IMR-90 (cell line): ENCODE results near the gene TTC23L. TPM values are rescaled to one million over a fixed set of nuclear protein-coding genes. Genes with fewer than 3 reads are reported as not detected.

Experiments used
- ATAC-seq: fragments of 200-7000 bp; cut with Tn5 transposase; 2 replicates; pipeline ENCODE4 v1.9.1; 2020; ENCODE audit warnings: low read depth, mild to moderate bottlenecking, moderate library complexity
- BruUV-seq: library from RNA; stranded (reverse); fragments of 400-500 nt; replicated peaks from 2 replicates; lab custom pipeline; 2021; lab: Mats Ljungman, UMichigan
- CTCF ChIA-PET: fragments of 300-600 bp; formaldehyde crosslinking; extraction: SDS; loops from one replicate; lab custom pipeline; 2021; ENCODE audit warnings: antibody characterized with exemption; lab: Yijun Ruan, JAX
- POLR2A ChIA-PET: fragments of 300-600 bp; sonication (Branson Sonifier 250); formaldehyde crosslinking; loops from one replicate; lab custom pipeline; 2022; ENCODE audit warnings: antibody characterized with exemption; ENCODE audit not compliant: unreplicated experiment; lab: Charles Lee
- DNase-seq: peaks from one replicate; pipeline ENCODE4 v3.0.0; 2013
- H2AFZ ChIP-seq: replicated peaks from 2 replicates; pipeline ENCODE3; 2013; ENCODE audit warnings: low read length, mild to moderate bottlenecking; ENCODE audit not compliant: poor library complexity
- H2AK5ac ChIP-seq: 2 replicates; pipeline ENCODE4 v1.6.1; 2013; ENCODE audit warnings: low read depth, low read length, inconsistent platforms
- H2AK9ac ChIP-seq: replicated peaks from 2 replicates; pipeline ENCODE3; 2013; ENCODE audit warnings: mild to moderate bottlenecking, low read depth, low read length, moderate library complexity; ENCODE audit not compliant: poor library complexity
- H2BK120ac ChIP-seq: 2 replicates; pipeline ENCODE4 v1.6.1; 2013; ENCODE audit warnings: low read depth, low read length, inconsistent platforms
- H2BK15ac ChIP-seq: 3 replicates; pipeline ENCODE4 v1.6.1; 2013; ENCODE audit warnings: low read depth, low read length, inconsistent platforms
- H2BK20ac ChIP-seq: 2 replicates; pipeline ENCODE4 v1.6.1; 2013; ENCODE audit warnings: low read depth, mild to moderate bottlenecking, inconsistent platforms, low read length, moderate library complexity
- H2BK5ac ChIP-seq: 2 replicates; pipeline ENCODE4 v1.6.1; 2013; ENCODE audit warnings: mild to moderate bottlenecking, low read depth, low read length, inconsistent platforms; ENCODE audit not compliant: poor library complexity, severe bottlenecking
- H3K14ac ChIP-seq: replicated peaks from 2 replicates; pipeline ENCODE4 v1.6.1; 2013; ENCODE audit warnings: low read depth, low read length, inconsistent platforms
- H3K18ac ChIP-seq: 2 replicates; pipeline ENCODE4 v1.6.1; 2013; ENCODE audit warnings: low read depth, low read length, control low read depth
- H3K23ac ChIP-seq: 2 replicates; pipeline ENCODE4 v1.6.1; 2013; ENCODE audit warnings: low read depth, low read length, inconsistent platforms
- H3K27ac ChIP-seq: 2 replicates; pipeline ENCODE4 v1.5.1; 2013; ENCODE audit warnings: mild to moderate bottlenecking, control low read depth, low read length; ENCODE audit not compliant: insufficient read depth
- H3K27me3 ChIP-seq: 2 replicates; pipeline ENCODE4 v1.6.1; 2013; ENCODE audit warnings: low read length; ENCODE audit not compliant: control insufficient read depth, insufficient read depth
- H3K36me3 ChIP-seq: 2 replicates; pipeline ENCODE4 v1.6.1; 2013; ENCODE audit warnings: low read length, mixed read lengths; ENCODE audit not compliant: control insufficient read depth, insufficient read depth
- H3K4ac ChIP-seq: 2 replicates; pipeline ENCODE4 v1.6.1; 2013; ENCODE audit warnings: low read depth, low read length, inconsistent platforms
- H3K4me1 ChIP-seq: 2 replicates; pipeline ENCODE4 v1.6.1; 2013; ENCODE audit warnings: low read length, mixed read lengths; ENCODE audit not compliant: control insufficient read depth, insufficient read depth
- H3K4me2 ChIP-seq: 2 replicates; pipeline ENCODE4 v1.6.1; 2013; ENCODE audit warnings: low read depth, mild to moderate bottlenecking, control low read depth, low read length, moderate library complexity
- H3K4me3 ChIP-seq: 2 replicates; pipeline ENCODE4 v1.5.1; 2013; ENCODE audit warnings: low read depth, mild to moderate bottlenecking, control low read depth, low read length, moderate library complexity; ENCODE audit not compliant: insufficient read depth
- H3K56ac ChIP-seq: 2 replicates; pipeline ENCODE4 v1.6.1; 2013; ENCODE audit warnings: low read length, inconsistent platforms; ENCODE audit not compliant: insufficient read depth; ENCODE audit errors: extremely low read depth
- H3K79me1 ChIP-seq, 2 experiments: 2 replicates each; pipeline ENCODE4 v1.6.1; 2013; ENCODE audit warnings: low read length in 2 of 2, inconsistent platforms in 1 of 2, low read depth in 1 of 2
- H3K9ac ChIP-seq: 2 replicates; pipeline ENCODE4 v1.6.1; 2013; ENCODE audit warnings: low read depth, low read length, control low read depth
- H3K9me1 ChIP-seq: 2 replicates; pipeline ENCODE4 v1.6.1; 2013; ENCODE audit warnings: low read length, inconsistent platforms; ENCODE audit not compliant: insufficient read depth
- H3K9me3 ChIP-seq: 2 replicates; pipeline ENCODE4 v1.6.1; 2013; ENCODE audit warnings: low read length; ENCODE audit not compliant: control insufficient read depth, insufficient read depth
- H4K20me1 ChIP-seq: 2 replicates; pipeline ENCODE4 v1.6.1; 2013; ENCODE audit warnings: low read length, inconsistent platforms; ENCODE audit not compliant: insufficient read depth
- H4K5ac ChIP-seq: 2 replicates; pipeline ENCODE4 v1.6.1; 2013; ENCODE audit warnings: mild to moderate bottlenecking, low read depth, low read length, control low read depth
- H4K8ac ChIP-seq, 2 experiments: 2 replicates each; pipeline ENCODE4 v1.6.1; 2013; ENCODE audit warnings: low read depth in 2 of 2, low read length in 2 of 2, control low read depth in 1 of 2, inconsistent platforms in 1 of 2
- H4K91ac ChIP-seq: 2 replicates; pipeline ENCODE4 v1.6.1; 2013; ENCODE audit warnings: low read depth, low read length, inconsistent platforms; ENCODE audit not compliant: insufficient read depth
- BHLHE40 ChIP-seq: fragments of 150-350 bp; IDR thresholded peaks from 2 replicates; pipeline ENCODE4 v1.6.1; 2016; ENCODE audit warnings: mild to moderate bottlenecking, low read depth, low read length
- CEBPB ChIP-seq: IDR thresholded peaks from 2 replicates; pipeline ENCODE4 v1.6.1; 2012; ENCODE audit warnings: low read depth, low read length, improper control_type of control experiment
- CHD1 ChIP-seq: IDR thresholded peaks from 2 replicates; pipeline ENCODE4 v1.6.1; 2012; ENCODE audit warnings: low read depth, low read length, improper control_type of control experiment
- ELK1 ChIP-seq: fragments of 150-350 bp; IDR thresholded peaks from 2 replicates; pipeline ENCODE4 v1.6.1; 2016; ENCODE audit warnings: low read depth, mild to moderate bottlenecking, low read length, moderate library complexity, borderline replicate concordance
- FOS ChIP-seq: fragments of 150-350 bp; IDR thresholded peaks from 2 replicates; pipeline ENCODE4 v1.6.1; 2016; ENCODE audit warnings: low read depth, low read length
- MAFK ChIP-seq: IDR thresholded peaks from 2 replicates; pipeline ENCODE4 v1.6.1; 2012; ENCODE audit warnings: low read depth, low read length, improper control_type of control experiment
- MXI1 ChIP-seq: IDR thresholded peaks from 2 replicates; pipeline ENCODE4 v1.6.1; 2012; ENCODE audit warnings: low read depth, mild to moderate bottlenecking, low read length, moderate library complexity, borderline replicate concordance
- POLR2A ChIP-seq: IDR thresholded peaks from 2 replicates; pipeline ENCODE4 v1.6.1; 2012; ENCODE audit warnings: mild to moderate bottlenecking, low read depth, low read length
- RAD21 ChIP-seq: IDR thresholded peaks from 2 replicates; pipeline ENCODE4 v1.6.1; 2012; ENCODE audit warnings: low read length, improper control_type of control experiment
- RCOR1 ChIP-seq: IDR thresholded peaks from 2 replicates; pipeline ENCODE4 v1.6.1; 2012; ENCODE audit warnings: mild to moderate bottlenecking, low read length, improper control_type of control experiment; ENCODE audit not compliant: insufficient replicate concordance
- SMC3 ChIP-seq: fragments of 150-350 bp; IDR thresholded peaks from 2 replicates; pipeline ENCODE4 v1.6.1; 2016; ENCODE audit warnings: low read depth, mild to moderate bottlenecking, antibody characterized with exemption, low read length, moderate library complexity
- WGBS, 2 experiments: methylation state at CpG; one replicate each; pipeline versions ENCODE4 v1.1.5 to v1.1.7; 2013; ENCODE audit warnings: missing lambda C conversion rate in 2 of 2; ENCODE audit not compliant: insufficient read length in 1 of 2; ENCODE audit errors: extremely low coverage in 2 of 2; 5-methylcytosine and 5-hydroxymethylcytosine counted together
- dilution Hi-C: fragments of 300-500 bp; cut with HindIII; formaldehyde crosslinking; loops from one replicate; pipeline ENCODE4 v1.14.3; 2018; ENCODE audit warnings: low sequenced_read_pairs; ENCODE audit not compliant: unreplicated experiment
- in situ Hi-C: fragments of 300-500 bp; cut with MboI; formaldehyde crosslinking; loops from 3 replicates; pipeline ENCODE4 v1.14.3; 2019; ENCODE audit warnings: low sequenced_read_pairs, inconsistent platforms, mixed read lengths
- intact Hi-C: fragments of 100-400 bp; cut with micrococcal nuclease; formaldehyde crosslinking; loops from 2 replicates; pipeline ENCODE4 v1.10.0; 2022
- polyA plus RNA-seq, 3 experiments: library from polyadenylated mRNA; depleted of rRNA; stranded (reverse); fragments of >200 nt; gene quantifications; 2 replicates each; pipeline ENCODE4 v1.2.3, GENCODE V29; 2012; ENCODE audit warnings: low replicate concordance in 1 of 3
- total RNA-seq: library from RNA; depleted of rRNA; stranded (reverse); fragments of >200 nt; gene quantifications from 2 replicates; pipeline ENCODE4 v1.2.3, GENCODE V29; 2012
- TF ChIP-seq, protein P1 (sequence below): conservative IDR thresholded peaks from 2 replicates; pipeline ENCODE4 v1.5.1; 2012; ENCODE audit warnings: mild to moderate bottlenecking, low read depth, low read length, improper control_type of control experiment
- TF ChIP-seq, protein P2 (sequence below): fragments of 150-350 bp; IDR thresholded peaks from 2 replicates; pipeline ENCODE4 v1.6.1; 2017; ENCODE audit warnings: mild to moderate bottlenecking, antibody characterized with exemption, low read length, low read depth

The TTC23L gene
- total and polyA plus RNA-seq, 2 of the 4 experiments (the other 2 are of a cell fraction): under 0.01 TPM; not detected in 1

DNA sequence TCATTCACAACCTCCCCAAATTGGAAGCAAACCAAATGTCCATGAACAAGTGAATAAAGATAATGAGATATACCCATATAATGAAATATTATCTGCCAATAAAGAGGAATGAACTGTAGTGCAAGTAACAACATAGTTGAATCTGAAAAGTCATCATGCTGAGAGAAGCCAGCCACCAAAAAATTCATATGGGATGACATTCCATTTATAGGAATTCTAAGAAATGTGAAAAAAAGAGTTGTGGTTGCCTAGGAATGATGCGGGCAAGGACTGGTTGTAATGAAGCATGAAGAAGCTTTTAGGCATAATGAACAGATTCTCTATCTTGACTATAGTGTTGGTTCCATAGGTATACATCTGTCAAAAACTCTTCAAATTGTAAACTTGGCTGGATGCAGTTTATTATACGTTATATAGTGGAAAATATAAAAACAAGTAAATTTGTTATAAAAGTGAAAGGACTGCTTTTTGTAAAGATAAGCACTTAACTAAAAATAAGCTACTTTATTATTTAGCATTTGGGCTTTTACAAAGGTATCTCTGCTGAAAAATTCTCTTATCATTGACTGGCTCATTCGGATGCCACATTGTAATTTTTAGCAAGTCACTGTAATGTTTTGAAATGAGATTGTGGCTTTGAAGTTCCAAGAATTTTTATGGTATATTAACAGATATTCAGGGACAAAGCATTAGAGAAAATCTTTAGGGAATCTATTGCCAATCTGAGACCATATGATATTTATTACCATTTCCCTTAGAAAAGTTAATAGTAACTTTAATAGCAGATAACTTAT lies 21.2 kb upstream of the TTC23L start:
- TF ChIP-seq MXI1 (no peak), POLR2A (no peak), ELK1 (no peak), CHD1 (no peak), SMC3 (no peak), RAD21 (no peak), RCOR1 (no peak), CEBPB (no peak), MAFK (no peak), FOS (no peak), BHLHE40 (no peak)
- TF ChIP-seq, protein P1, sequence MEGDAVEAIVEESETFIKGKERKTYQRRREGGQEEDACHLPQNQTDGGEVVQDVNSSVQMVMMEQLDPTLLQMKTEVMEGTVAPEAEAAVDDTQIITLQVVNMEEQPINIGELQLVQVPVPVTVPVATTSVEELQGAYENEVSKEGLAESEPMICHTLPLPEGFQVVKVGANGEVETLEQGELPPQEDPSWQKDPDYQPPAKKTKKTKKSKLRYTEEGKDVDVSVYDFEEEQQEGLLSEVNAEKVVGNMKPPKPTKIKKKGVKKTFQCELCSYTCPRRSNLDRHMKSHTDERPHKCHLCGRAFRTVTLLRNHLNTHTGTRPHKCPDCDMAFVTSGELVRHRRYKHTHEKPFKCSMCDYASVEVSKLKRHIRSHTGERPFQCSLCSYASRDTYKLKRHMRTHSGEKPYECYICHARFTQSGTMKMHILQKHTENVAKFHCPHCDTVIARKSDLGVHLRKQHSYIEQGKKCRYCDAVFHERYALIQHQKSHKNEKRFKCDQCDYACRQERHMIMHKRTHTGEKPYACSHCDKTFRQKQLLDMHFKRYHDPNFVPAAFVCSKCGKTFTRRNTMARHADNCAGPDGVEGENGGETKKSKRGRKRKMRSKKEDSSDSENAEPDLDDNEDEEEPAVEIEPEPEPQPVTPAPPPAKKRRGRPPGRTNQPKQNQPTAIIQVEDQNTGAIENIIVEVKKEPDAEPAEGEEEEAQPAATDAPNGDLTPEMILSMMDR: no peak
- TF ChIP-seq, protein P2, sequence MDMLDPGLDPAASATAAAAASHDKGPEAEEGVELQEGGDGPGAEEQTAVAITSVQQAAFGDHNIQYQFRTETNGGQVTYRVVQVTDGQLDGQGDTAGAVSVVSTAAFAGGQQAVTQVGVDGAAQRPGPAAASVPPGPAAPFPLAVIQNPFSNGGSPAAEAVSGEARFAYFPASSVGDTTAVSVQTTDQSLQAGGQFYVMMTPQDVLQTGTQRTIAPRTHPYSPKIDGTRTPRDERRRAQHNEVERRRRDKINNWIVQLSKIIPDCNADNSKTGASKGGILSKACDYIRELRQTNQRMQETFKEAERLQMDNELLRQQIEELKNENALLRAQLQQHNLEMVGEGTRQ: no peak
- Histone ChIP-seq H2BK5ac (no peak overlapping the region), H4K20me1 (no peaks in the 10 kb centered on the region; the same call in 1 of the 2 replicates), H3K14ac (no peak overlapping the region), H3K4me2 (no peak overlapping the region), H3K36me3 (peaks cover 34% of the 10 kb centered on the region), H2AK5ac (no peak overlapping the region), H3K9ac (no peak overlapping the region), H4K5ac (no peak overlapping the region), H3K27ac (no peak overlapping the region), H3K56ac (no peak overlapping the region), H3K9me3 (no peaks in the 10 kb centered on the region), H2AK9ac (no peak overlapping the region), H3K23ac (no peak overlapping the region), H2BK120ac (no peak overlapping the region), H3K9me1 (no peaks in the 10 kb centered on the region), H2AFZ (no peak overlapping the region), H3K4me3 (no peak overlapping the region), H3K4me1 (no peaks in the 10 kb centered on the region), H3K27me3 (no peaks in the 10 kb centered on the region), H4K91ac (no peak overlapping the region), H3K79me1 (peaks cover 8 to 15% of the 10 kb centered on the region in 2 experiments), H2BK20ac (no peak overlapping the region), H3K4ac (no peak overlapping the region), H3K18ac (no peak overlapping the region), H2BK15ac (no peak overlapping the region), H4K8ac (no peak overlapping the region)
- WGBS, 2 experiments: 100% methylated on average over 1 of the region's 3 CpGs
- ATAC-seq (peak; percentile 42), DNase-seq (no peak)
- no TSS peak for BruUV-seq
- ChIA-PET POLR2A (no interaction called here), CTCF (interaction anchor here (0.7 to 1.0 kb wide), 2 partner anchors 12 to 196 kb away, joined by 3 to 4 read pairs; no protein-coding TSS in a partner anchor)
- intact Hi-C loops: no loop called here
- in situ Hi-C loops: no loop called here
- dilution Hi-C loops: no loop called here
